ENCODE data around the gene ZSCAN22. TPM values are rescaled to one million over a fixed set of nuclear protein-coding genes. Genes with fewer than 3 reads are reported as not detected.
"Not testable (repeated sequence)": the region's sequence is repeated elsewhere in the genome, so short reads cannot be mapped to it uniquely, and the experiment has no call there.

Gene ZSCAN22
- total RNA-seq, 1 experiment from 2014 or later = 3.2 TPM

DNA sequence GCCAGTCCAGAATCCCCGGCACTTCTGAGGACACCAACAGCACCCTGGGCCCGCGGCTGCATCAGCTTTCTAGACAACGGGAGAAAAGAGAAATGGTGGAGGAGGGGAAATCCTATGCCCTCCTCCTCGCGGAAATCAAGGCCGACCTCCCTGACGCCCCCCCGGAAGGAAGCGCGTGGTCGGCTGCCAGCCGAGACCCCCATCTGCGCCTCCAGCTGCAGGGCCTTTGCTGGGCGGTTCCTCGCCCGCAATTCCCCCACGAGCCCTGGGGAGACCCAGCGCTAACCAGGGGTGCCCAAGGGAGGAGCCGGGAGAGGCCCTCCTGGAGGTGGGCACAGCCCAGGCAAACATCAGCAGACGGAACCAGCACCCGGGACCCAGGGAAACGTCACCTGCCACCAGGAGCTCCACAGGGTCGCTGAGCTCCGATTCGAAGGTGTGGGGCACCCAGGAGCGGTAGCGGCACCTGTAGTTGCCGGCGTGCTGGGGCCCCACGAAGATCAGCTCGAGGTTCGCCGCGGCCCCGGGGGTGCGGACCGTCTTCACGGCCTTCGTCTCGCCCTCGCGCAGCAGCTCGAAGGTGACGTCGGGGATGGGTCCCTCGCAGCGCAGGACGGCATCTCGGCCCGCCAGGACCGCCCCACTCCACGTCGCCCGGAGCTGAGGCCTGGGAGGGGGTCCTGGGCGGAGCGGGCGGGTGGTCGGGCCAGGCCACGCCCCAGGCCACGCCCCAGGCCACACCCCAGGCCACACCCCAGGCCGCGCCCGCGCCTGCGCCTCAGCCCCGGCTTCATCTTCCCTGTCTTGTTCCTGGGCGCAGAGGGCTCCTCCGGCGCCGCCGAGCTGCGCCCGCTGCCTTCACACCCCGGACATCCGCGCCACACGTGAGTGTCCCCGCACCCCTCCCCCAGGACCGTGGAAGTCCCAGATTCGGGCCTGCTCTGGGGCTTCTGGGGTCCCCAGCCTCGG, 20.5 kb downstream of the ZSCAN22 start (continued):
- TF ChIP-seq, protein P1, sequence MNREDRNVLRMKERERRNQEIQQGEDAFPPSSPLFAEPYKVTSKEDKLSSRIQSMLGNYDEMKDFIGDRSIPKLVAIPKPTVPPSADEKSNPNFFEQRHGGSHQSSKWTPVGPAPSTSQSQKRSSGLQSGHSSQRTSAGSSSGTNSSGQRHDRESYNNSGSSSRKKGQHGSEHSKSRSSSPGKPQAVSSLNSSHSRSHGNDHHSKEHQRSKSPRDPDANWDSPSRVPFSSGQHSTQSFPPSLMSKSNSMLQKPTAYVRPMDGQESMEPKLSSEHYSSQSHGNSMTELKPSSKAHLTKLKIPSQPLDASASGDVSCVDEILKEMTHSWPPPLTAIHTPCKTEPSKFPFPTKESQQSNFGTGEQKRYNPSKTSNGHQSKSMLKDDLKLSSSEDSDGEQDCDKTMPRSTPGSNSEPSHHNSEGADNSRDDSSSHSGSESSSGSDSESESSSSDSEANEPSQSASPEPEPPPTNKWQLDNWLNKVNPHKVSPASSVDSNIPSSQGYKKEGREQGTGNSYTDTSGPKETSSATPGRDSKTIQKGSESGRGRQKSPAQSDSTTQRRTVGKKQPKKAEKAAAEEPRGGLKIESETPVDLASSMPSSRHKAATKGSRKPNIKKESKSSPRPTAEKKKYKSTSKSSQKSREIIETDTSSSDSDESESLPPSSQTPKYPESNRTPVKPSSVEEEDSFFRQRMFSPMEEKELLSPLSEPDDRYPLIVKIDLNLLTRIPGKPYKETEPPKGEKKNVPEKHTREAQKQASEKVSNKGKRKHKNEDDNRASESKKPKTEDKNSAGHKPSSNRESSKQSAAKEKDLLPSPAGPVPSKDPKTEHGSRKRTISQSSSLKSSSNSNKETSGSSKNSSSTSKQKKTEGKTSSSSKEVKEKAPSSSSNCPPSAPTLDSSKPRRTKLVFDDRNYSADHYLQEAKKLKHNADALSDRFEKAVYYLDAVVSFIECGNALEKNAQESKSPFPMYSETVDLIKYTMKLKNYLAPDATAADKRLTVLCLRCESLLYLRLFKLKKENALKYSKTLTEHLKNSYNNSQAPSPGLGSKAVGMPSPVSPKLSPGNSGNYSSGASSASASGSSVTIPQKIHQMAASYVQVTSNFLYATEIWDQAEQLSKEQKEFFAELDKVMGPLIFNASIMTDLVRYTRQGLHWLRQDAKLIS (CRISPR knock-in tag; IDR thresholded peaks at IDR 0.05; ENCODE audit: borderline replicate concordance) = no peak
- TF ChIP-seq EMX1 (CRISPR knock-in tag; IDR thresholded peaks at IDR 0.05) (no peak), JUN (CRISPR knock-in tag; IDR thresholded peaks at IDR 0.05) (peak; percentile 47; the same call in 1 of the 2 replicates), PRRX2 (CRISPR knock-in tag; IDR thresholded peaks at IDR 0.05) (no peak), ZNF232 (CRISPR knock-in tag; IDR thresholded peaks at IDR 0.05) (no peak), FOXP1 (CRISPR knock-in tag; IDR thresholded peaks at IDR 0.05; ENCODE audit: borderline replicate concordance) (peak; percentile 87; the same call in 1 of the 2 replicates)
- TF ChIP-seq, protein P2, sequence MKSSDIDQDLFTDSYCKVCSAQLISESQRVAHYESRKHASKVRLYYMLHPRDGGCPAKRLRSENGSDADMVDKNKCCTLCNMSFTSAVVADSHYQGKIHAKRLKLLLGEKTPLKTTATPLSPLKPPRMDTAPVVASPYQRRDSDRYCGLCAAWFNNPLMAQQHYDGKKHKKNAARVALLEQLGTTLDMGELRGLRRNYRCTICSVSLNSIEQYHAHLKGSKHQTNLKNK (CRISPR knock-in tag; IDR thresholded peaks at IDR 0.05) = no peak

DNA sequence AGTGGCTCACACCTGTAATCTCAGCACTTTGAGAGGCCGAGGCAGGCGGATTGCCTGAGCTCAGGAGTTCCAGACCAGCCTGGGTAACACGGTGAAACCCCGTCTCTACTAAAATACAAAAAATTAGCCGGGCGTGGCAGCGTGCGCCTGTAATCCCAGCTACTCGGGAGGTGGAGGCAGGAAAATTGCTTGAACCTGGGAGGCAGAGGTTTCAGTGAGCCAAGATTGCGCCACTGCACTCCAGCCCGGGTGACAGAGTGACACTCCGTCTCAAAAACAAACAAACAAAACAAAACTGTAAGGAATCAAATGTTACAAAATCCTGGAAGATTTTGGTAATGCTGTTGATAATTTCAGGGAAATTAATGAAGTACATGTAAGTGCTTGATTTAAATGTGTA, 21.3 kb downstream of the ZSCAN22 start:
- not testable (repeated sequence) for H3K36me3 Mint-ChIP-seq; DNase-seq (ENCODE audit: low spot score); H3K27ac Mint-ChIP-seq; H3K9me3 Mint-ChIP-seq; H3K4me1 Mint-ChIP-seq; ATAC-seq
- Mint-ChIP-seq H3K4me3 (peak overlapping the region; percentile 93), H3K27me3 (ENCODE audit: low read depth) (peaks cover 54% of the 10 kb centered on the region)
- ChIA-PET CTCF (interaction anchor here (0.7 to 3.2 kb wide), 7 partner anchors 9 to 166 kb away, joined by 3 to 22 read pairs (median 7); partner anchors contain the start of genes ZNF497 and ZNF8), POLR2A (interaction anchor here (2.9 kb wide), 1 partner anchor 15 kb away, joined by 25 read pairs; the partner anchor contains the start of gene ZNF497)

DNA sequence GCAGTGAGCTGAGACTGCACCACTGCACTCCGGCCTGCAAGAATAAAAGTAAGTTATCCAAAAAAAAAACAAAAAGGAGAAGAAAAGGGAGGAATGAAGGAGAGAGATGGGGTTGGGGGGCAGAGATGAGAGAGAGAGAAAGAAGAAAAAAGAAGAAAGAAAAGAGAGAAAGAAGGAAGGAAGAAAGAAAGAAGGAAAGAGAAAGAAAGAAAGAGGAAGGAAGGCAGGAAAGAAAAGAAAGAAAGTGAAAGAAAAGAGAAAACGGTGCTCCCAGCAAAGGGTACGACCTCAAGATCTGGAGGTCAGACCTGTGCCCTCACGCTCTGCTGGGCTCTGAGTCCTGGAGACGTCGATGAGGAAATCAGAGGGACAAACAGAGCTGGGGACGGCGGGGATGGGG, 22.8 kb downstream of the ZSCAN22 start:
- H3K9me3 Mint-ChIP-seq = no peaks in the 10 kb centered on the region
- no peak for ATAC-seq
- POLR2A ChIA-PET = no interaction called here
- H3K4me1 Mint-ChIP-seq = peaks cover 3% of the 10 kb centered on the region; the same call in 1 of the 2 replicates
- H3K27me3 Mint-ChIP-seq (ENCODE audit: low read depth) = peaks cover 51% of the 10 kb centered on the region
- no peak for DNase-seq (ENCODE audit: low spot score)
- peak overlapping the region; percentile 19; the same call in 1 of the 2 replicates for H3K27ac Mint-ChIP-seq
- CTCF ChIA-PET = interaction anchor here (1.5 kb wide), 1 partner anchor 11 kb away, joined by 6 read pairs; no protein-coding TSS in a partner anchor
- H3K4me3 Mint-ChIP-seq = no peak overlapping the region
- H3K36me3 Mint-ChIP-seq = no peaks in the 10 kb centered on the region
- TF ChIP-seq NR2C2 (CRISPR knock-in tag; IDR thresholded peaks at IDR 0.05) (no peak), NFYB (CRISPR knock-in tag; conservative IDR thresholded peaks at IDR 0.05; ENCODE audit: low read depth) (no peak), GRHL2 (CRISPR knock-in tag; IDR thresholded peaks at IDR 0.05; ENCODE audit: insufficient replicate concordance, severe bottlenecking) (no peak), SMAD3 (CRISPR knock-in tag; IDR thresholded peaks at IDR 0.05; ENCODE audit: borderline replicate concordance) (no peak), CREB1 (CRISPR knock-in tag; IDR thresholded peaks at IDR 0.05) (no peak), CBFB (CRISPR knock-in tag; IDR thresholded peaks at IDR 0.05; ENCODE audit: low read depth) (no peak), ZNF232 (CRISPR knock-in tag; IDR thresholded peaks at IDR 0.05) (no peak), GTF2I (CRISPR knock-in tag; conservative IDR thresholded peaks at IDR 0.05) (no peak)
- TF ChIP-seq, protein P3, sequence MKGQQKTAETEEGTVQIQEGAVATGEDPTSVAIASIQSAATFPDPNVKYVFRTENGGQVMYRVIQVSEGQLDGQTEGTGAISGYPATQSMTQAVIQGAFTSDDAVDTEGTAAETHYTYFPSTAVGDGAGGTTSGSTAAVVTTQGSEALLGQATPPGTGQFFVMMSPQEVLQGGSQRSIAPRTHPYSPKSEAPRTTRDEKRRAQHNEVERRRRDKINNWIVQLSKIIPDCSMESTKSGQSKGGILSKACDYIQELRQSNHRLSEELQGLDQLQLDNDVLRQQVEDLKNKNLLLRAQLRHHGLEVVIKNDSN (CRISPR knock-in tag; IDR thresholded peaks at IDR 0.05) = no peak
- TF ChIP-seq, protein P4, sequence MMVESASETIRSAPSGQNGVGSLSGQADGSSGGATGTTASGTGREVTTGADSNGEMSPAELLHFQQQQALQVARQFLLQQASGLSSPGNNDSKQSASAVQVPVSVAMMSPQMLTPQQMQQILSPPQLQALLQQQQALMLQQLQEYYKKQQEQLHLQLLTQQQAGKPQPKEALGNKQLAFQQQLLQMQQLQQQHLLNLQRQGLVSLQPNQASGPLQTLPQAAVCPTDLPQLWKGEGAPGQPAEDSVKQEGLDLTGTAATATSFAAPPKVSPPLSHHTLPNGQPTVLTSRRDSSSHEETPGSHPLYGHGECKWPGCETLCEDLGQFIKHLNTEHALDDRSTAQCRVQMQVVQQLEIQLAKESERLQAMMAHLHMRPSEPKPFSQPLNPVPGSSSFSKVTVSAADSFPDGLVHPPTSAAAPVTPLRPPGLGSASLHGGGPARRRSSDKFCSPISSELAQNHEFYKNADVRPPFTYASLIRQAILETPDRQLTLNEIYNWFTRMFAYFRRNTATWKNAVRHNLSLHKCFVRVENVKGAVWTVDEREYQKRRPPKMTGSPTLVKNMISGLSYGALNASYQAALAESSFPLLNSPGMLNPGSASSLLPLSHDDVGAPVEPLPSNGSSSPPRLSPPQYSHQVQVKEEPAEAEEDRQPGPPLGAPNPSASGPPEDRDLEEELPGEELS (CRISPR knock-in tag; IDR thresholded peaks at IDR 0.05) = no peak
- TF ChIP-seq, protein P5, sequence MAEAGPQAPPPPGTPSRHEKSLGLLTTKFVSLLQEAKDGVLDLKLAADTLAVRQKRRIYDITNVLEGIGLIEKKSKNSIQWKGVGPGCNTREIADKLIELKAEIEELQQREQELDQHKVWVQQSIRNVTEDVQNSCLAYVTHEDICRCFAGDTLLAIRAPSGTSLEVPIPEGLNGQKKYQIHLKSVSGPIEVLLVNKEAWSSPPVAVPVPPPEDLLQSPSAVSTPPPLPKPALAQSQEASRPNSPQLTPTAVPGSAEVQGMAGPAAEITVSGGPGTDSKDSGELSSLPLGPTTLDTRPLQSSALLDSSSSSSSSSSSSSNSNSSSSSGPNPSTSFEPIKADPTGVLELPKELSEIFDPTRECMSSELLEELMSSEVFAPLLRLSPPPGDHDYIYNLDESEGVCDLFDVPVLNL (CRISPR knock-in tag; IDR thresholded peaks at IDR 0.05; ENCODE audit: borderline replicate concordance, low read depth) = no peak
- TF ChIP-seq, protein P6, sequence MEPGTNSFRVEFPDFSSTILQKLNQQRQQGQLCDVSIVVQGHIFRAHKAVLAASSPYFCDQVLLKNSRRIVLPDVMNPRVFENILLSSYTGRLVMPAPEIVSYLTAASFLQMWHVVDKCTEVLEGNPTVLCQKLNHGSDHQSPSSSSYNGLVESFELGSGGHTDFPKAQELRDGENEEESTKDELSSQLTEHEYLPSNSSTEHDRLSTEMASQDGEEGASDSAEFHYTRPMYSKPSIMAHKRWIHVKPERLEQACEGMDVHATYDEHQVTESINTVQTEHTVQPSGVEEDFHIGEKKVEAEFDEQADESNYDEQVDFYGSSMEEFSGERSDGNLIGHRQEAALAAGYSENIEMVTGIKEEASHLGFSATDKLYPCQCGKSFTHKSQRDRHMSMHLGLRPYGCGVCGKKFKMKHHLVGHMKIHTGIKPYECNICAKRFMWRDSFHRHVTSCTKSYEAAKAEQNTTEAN (CRISPR knock-in tag; IDR thresholded peaks at IDR 0.05) = no peak
- TF ChIP-seq, protein P7, sequence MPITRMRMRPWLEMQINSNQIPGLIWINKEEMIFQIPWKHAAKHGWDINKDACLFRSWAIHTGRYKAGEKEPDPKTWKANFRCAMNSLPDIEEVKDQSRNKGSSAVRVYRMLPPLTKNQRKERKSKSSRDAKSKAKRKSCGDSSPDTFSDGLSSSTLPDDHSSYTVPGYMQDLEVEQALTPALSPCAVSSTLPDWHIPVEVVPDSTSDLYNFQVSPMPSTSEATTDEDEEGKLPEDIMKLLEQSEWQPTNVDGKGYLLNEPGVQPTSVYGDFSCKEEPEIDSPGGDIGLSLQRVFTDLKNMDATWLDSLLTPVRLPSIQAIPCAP (CRISPR knock-in tag; IDR thresholded peaks at IDR 0.05) = no peak
